IPS-18c (cell line): ENCODE data around the gene VGLL4.

ENCODE experiments used
- H3K4me3 ChIP-seq: 2 replicates; pipeline ENCODE4 v1.7.0; 2013; ENCODE audit warnings: low read depth, mild to moderate bottlenecking, low read length, moderate library complexity; ENCODE audit not compliant: insufficient read depth
- H3K9me3 ChIP-seq: one replicate; pipeline ENCODE4 v1.6.1; 2013; ENCODE audit warnings: mild to moderate bottlenecking, low read length, moderate library complexity; ENCODE audit not compliant: control insufficient read depth, insufficient read depth

VGLL4 gene

GRCh38 chr3:11565932-11566331 lies 77.8 kb downstream of the VGLL4 start:
- no peaks in the 10 kb centered on the region for H3K9me3 ChIP-seq

GRCh38 chr3:11565492-11565891 lies 78.2 kb downstream of the VGLL4 start:
- H3K4me3 ChIP-seq, result no peak overlapping the region
- no peaks in the 10 kb centered on the region for H3K9me3 ChIP-seq

More at GRCh38 chr3:11565932-11566331, 77.8 kb downstream of the VGLL4 start:
- H3K4me3 ChIP-seq, result no peak overlapping the region

GRCh38 chr3:11565072-11565471 lies 78.6 kb downstream of the VGLL4 start:
- H3K9me3 ChIP-seq, result no peaks in the 10 kb centered on the region
- H3K4me3 ChIP-seq, result no peak overlapping the region

- H3K4me3 ChIP-seq, result no peak overlapping the region
- H3K9me3 ChIP-seq, result no peaks in the 10 kb centered on the region
These were observed 79.1 kb downstream of the VGLL4 start for GRCh38 chr3:11564577-11565001.

- H3K9me3 ChIP-seq, result no peaks in the 10 kb centered on the region
- H3K4me3 ChIP-seq, result no peak overlapping the region
These were observed 79.9 kb downstream of the VGLL4 start for GRCh38 chr3:11563865-11564185.

- no peak overlapping the region for H3K4me3 ChIP-seq
These were observed 80.4 kb downstream of the VGLL4 start for GRCh38 chr3:11563159-11563864.

GRCh38 chr3:11562277-11562881 lies 81.3 kb downstream of the VGLL4 start:
- H3K4me3 ChIP-seq, result no peak overlapping the region

More at GRCh38 chr3:11563159-11563864, 80.4 kb downstream of the VGLL4 start:
- no peaks in the 10 kb centered on the region for H3K9me3 ChIP-seq

GRCh38 chr3:11560746-11561145 lies 83.0 kb downstream of the VGLL4 start:
- no peaks in the 10 kb centered on the region for H3K9me3 ChIP-seq
- H3K4me3 ChIP-seq, result no peak overlapping the region

More at GRCh38 chr3:11562277-11562881, 81.3 kb downstream of the VGLL4 start:
- no peaks in the 10 kb centered on the region for H3K9me3 ChIP-seq

GRCh38 chr3:11559816-11560633 lies 83.7 kb downstream of the VGLL4 start:
- H3K9me3 ChIP-seq, result no peaks in the 10 kb centered on the region
- no peak overlapping the region for H3K4me3 ChIP-seq

- Histone ChIP-seq H3K4me3 (no peak overlapping the region), H3K9me3 (no peaks in the 10 kb centered on the region)
These were observed 84.5 kb downstream of the VGLL4 start for GRCh38 chr3:11558918-11559815.

GRCh38 chr3:11558411-11558903 lies 85.3 kb downstream of the VGLL4 start:
- no peaks in the 10 kb centered on the region for H3K9me3 ChIP-seq
- no peak overlapping the region for H3K4me3 ChIP-seq

- H3K4me3 ChIP-seq, result no peak overlapping the region
- H3K9me3 ChIP-seq, result no peaks in the 10 kb centered on the region
These were observed 85.7 kb downstream of the VGLL4 start for GRCh38 chr3:11558002-11558401.

GRCh38 chr3:11556851-11557644 lies 86.7 kb downstream of the VGLL4 start:
- H3K4me3 ChIP-seq, result no peak overlapping the region

GRCh38 chr3:11555881-11556633 lies 87.7 kb downstream of the VGLL4 start:
- H3K4me3 ChIP-seq, result no peak overlapping the region
- H3K9me3 ChIP-seq, result no peaks in the 10 kb centered on the region

More at GRCh38 chr3:11556851-11557644, 86.7 kb downstream of the VGLL4 start:
- no peaks in the 10 kb centered on the region for H3K9me3 ChIP-seq

- Histone ChIP-seq H3K9me3 (no peaks in the 10 kb centered on the region), H3K4me3 (no peak overlapping the region)
These were observed 88.4 kb downstream of the VGLL4 start for GRCh38 chr3:11555211-11555782.
